NCI-H2227 (cell line): ENCODE results near the gene RAET1G.
"Not testable (repeated sequence)": the region's sequence is repeated elsewhere in the genome, so short reads cannot be mapped to it uniquely, and the experiment has no call there.

Source experiments
- DNase-seq: peaks from one replicate; lab custom pipeline; 2025; ENCODE audit not compliant: unreplicated experiment; lab: John Stamatoyannopoulos, UW

RAET1G gene

DNA sequence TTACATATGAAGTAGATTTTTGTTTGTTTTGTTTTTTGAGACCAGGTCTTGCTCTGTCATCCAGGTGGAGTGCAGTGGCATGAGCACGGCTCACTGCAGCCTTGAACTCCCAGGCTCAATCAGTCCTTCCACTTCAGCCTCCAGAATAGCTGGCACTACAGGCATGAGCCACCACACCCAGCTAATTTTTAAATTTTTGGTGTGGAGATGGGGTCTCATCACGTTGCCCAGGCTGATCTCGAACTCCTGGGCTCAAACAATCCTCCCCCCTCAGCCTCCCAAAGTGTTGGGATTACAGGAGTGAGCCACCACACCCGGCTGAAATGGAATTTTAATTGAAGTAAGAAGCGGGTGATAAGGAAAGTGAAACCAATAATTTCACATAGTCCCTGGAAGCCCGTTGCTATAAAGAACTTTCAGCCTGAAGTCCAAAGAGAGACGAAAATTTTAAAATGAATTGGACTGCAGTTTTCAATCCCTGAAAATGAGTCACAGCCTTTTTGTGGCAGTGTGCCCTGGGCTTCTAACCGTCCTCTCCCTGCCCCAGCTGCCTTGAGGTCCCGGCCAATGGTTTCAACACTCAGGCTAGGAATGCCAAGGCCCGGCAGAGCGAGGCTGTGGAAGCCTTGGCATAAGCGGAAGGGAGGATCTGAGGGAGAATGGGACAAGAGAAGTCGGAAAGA, 25.8 kb downstream of the RAET1G start:
- no peak for DNase-seq

DNA sequence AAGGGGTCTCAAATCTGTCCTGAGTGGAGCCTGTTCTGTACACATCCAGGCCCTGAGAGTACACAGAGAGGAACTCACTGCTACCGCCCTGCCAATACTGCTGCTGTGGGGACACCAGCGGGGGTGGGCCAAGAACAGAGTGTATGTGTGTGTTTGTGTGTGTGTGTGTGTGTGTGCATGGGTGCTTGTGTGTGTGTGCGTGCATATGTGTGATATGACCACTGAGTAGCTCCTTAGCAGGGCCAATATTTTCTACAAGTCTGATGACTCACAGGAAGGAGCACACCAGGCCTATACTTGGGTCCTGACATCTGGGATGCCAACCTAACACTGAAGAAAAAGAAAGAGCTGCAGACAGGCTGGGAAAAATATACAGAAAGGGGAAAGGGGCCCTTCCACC, 26.4 kb downstream of the RAET1G start:
- DNase-seq = no peak

DNA sequence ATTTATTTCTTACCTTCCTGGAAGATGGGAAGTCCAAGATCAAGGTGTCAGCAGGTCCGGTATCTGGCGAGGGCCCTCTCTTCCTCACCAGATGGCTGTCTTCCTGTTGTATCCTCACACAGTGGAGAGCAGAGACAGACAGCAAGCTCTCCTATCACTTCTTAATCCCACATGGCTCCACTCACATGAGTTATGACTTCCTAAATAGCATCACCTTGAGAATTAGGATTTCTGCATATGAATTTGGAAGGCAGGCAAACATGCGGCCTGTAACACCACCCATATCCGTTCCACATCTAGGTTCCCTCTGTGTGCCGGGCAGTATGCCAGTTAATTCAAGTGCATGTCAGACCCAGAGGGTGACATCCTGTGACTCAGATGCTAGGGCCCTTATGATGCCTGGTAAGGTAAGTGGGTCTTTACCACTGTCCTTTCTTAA, 27.1 kb downstream of the RAET1G start:
- DNase-seq = no peak

DNA sequence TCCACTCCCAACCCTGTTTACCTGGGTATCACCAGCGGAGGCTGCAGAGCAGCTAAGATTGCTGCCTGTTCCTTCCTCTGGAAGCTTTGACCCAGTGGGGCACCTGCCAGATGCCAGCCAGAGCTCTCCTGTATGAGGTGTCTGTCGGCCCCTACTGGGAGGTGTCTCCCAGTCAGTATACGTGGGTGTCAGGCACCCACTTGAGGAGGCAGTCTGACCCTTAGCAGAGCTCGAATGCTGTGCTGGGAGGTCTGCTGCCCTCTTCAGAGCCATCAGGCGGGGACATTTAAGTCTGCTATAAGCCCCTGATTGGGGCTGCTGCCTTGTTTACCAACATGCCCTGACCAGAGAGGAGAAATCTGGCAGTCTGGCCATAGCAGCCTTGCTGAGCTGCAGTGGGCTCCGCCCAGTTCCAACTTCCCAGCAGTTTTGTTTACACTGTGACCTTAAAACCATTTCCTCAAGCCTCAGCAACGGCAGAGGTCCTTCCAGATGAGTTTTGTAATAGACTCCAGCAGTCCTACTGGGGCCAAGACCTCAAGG, 27.8 kb downstream of the RAET1G start:
- no peak for DNase-seq

DNA sequence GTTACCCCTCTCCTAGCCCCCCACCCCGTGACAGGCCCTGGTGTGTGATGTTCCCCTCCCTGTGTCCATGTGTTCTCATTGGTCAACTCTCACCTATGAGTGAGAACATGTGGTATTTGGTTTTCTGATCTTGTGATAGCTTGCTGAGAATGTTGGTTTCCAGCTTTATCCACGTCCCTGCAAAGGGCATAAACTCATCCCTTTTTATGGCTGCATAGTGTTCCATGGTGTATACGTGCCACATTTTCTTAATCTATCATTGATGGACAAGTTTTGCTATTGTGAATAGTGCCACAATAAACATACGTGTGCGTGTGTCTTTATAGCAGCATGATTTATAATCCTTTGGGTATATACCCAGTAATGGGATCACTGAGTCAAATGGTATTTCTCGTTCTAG, 31.1 kb downstream of the RAET1G start:
- DNase-seq = not testable (repeated sequence)

DNA sequence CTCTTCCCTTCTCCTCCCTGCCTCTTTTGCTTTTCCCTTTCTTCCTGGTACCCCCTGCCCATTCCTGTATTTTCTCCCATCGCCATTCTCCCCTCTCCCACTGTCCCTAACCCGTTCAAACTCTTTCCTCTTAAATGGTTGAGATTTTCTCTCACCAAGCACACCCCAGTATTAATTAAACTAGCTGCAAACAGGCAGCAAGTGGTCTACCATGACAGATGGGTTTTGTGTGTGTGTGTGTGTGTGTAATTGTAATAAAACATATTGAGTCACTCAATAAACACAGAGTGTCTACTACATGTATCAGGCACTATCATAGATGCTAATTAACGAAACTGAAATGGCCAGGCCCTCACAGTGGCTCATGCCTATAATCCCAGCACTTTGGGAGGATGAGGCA, 31.7 kb downstream of the RAET1G start:
- DNase-seq = no peak

DNA sequence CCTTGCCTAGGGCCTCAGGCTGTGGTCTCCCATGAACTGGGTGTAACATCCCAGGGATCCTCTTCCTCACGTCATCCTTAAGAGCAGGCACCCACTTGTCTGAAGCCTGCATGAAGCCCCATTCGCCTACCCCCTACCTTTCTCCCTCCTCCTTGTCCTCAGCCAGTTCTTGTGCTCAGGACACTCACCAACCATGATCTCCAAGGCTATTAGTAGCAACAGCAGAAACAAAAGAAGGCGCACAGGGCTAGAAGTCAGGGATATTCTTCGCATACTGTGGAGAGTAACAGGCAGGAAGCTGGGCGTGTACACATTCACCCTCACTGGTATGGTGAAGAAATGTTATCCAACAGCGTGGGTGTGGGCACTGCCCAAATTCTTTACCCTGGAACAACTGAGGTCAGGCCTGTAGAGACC, 32.3 kb downstream of the RAET1G start:
- no peak for DNase-seq

DNA sequence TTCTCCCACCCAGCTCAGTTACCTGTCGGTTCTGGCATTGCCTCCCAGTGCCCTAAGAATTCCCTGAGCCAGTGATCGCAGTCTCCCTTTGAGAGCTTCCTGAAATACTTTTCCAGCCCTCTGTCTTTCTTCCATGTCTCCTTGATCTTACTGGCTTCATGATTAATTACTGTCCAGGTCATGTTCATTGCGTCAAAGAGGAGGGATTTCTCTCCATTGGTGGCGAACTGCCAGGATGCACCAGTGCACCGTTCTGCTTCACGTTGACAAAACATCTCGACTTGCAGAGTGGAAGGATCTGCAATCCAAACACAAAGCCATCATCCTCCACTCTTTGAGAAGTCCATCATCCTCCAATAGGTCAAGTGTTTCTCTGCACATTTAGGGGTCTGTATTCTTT, 33.6 kb downstream of the RAET1G start:
- DNase-seq = no peak

DNA sequence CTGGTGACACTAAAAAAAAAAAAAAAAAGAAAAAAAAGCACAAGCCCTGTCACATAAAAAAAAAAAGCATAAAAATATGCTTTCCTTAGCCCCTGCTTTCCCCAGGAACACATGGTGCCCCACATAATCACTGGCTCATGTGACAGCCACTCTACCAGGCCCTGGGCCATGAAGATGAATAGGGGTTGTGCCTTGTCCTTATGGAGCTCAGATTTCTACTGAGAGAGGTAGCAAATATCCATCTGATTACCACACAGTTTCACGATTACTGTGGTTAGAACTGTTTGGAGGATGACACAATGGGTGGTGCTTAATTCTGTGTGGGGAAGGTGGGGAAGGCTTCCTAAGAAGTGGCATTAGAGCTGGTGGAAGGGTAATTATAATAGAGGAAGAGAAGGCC, 34.3 kb downstream of the RAET1G start:
- no peak for DNase-seq

DNA sequence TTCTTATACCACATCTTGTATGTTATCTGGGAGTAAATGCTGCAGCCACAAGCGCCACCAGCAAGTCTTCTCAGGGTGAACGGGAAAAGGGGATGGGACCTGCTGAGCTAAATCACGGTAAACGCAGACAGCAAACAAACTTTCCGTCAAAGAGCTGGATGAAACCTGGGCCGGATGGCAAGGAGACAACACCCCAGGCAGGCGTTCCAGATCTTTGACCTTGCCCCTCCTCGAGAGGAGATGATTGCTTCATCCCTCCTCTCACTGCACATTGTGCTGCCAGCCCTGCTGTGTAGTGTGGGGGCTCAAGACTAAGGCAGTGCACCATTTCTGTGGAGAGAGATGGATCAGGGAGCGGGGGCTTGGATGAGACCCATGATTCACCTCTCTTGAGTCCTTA, 34.8 kb downstream of the RAET1G start:
- DNase-seq = no peak

DNA sequence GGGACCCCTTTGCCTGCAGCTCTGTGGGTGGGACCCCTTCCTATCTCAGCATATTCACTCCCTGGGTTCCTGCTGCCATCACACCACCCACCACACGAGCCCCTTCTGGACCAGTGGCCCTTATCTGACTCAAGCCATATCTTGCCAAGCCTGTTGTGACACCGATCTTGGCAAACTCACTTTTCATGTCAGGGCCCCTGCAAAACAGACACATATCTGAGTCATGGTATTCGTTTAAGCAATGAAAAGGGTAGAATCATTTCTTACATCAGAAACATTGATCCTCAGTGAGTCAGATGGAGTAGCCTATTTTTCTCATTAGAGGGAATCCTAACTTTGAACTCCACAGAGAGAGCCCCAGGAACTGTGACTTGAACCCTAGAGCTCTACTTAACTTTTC, 35.6 kb downstream of the RAET1G start:
- DNase-seq = no peak

DNA sequence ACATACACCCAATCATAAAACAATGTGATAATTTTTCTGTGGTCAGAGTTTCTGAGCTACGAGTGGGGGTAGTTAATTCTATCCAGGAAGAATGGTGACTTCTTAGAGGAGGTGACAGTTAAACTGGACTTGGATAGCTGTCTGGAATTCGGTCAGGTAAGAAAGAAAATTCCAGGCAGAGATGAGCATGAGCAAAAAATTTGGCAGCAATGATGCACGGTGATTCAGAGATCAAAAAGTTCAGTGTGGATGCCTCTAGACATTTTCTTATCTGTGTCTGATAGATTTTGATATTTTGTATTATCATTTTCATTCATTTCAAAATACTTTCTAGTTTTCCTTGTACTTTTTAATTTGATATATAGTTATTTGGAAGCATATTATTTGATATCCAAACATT, 37.0 kb downstream of the RAET1G start:
- no peak for DNase-seq

DNA sequence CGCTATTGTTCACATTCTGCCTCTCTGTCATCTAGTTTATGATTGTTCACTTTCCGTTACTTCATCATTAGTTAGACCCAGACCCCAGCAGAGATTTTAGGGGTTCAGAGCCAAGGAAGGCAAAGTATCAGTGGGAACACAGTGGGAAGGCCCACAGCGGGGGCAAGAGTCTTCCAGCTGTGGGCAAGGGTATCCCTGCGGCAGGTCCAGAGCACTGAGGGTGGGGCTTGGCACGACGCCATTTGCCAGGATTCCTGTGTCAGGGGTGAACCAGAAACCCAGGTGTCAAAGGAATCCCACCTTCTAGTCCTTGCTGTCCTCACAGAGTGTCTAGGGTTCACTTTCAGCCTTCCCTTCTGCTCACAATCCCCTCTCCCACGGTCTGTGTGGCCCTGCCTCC, 38.3 kb downstream of the RAET1G start:
- DNase-seq = no peak

DNA sequence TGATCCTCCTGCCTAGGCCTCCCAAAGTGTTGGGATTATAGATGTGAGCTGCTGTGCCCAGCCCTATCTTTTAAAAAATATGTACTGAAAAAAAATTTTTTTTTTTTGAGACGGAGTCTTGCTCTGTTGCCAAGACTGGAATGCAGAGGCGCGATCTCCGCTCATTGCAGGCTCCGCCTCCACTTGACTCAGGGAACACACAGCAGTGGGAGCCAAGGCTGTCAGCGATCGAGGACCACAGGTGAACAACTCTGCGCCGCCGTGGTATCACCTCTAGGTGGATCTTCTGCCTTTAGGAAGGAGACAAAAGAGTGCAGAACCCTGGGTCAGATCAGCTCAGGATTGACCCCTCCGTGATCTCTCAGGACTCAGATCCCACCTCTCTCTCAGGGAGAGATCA, 38.7 kb downstream of the RAET1G start:
- peak; percentile 6 for DNase-seq

DNA sequence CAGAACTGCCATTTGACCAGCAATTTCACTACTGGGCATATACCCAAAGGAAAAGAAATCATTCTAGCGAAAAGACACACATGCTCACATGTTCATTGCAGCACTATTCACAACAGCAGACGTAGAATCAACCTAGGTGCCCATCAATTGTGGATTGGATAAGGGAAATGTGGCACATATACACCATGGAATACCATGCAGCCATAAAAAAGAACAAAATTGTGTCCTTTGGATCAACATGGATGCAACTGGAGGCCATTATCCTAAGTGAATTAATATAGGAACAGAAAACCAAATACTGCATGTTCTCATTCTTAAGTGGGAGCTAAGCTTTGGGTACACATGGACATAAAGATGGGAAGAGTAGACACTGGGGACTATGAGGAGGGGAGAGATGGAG, 41.1 kb downstream of the RAET1G start:
- DNase-seq = no peak

DNA sequence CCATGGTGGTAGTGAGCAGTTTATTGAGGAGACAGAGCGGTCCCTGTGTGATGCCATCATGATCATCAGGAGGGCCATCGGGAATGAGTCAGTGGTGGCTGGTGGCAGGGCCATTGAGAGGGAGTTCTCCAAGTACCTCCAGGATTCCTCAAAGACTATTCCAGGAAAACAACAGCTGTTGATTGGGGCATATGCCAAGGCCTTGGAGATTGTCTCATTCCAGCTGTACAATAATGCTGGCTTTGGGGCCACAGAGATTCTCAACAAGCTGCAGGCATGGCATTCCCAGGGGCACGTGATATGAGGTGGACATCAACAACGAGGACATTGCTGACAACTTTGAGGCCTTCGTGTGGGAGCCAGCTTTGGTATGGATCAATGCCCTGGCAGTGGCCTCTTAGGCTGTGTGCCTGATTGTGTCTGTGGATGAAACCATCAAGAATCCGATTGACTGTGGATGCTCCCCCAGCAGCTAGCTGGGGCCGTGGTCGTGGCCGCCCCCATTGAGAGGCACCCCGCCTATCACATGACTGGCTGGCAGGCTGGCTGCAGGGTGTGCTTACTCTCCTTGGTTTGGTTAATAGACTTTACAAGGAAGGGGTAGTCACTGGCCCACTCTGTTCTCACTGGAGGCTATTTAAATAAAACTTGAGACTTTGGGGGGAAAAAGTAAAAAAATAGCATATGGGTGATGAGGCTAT, 41.7 kb downstream of the RAET1G start:
- no peak for DNase-seq

DNA sequence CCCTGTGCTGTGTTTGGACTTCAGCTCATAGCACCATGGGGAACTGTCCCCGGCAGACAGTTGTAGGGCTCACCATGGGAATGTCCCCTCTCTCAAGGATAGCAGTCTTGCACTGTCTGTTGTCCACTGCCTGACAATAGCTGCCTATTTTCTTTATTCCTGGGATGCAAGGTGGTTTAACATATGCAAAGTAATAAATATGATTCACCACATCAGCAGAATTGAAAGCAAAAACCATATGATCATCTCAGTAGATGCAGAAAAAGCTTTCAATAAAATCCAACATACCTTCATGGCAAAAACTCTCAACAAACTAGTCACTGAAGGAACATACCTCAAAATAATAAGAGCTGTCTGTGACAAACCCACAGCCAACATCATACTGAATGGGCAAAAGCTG, 45.3 kb downstream of the RAET1G start:
- DNase-seq = no peak

DNA sequence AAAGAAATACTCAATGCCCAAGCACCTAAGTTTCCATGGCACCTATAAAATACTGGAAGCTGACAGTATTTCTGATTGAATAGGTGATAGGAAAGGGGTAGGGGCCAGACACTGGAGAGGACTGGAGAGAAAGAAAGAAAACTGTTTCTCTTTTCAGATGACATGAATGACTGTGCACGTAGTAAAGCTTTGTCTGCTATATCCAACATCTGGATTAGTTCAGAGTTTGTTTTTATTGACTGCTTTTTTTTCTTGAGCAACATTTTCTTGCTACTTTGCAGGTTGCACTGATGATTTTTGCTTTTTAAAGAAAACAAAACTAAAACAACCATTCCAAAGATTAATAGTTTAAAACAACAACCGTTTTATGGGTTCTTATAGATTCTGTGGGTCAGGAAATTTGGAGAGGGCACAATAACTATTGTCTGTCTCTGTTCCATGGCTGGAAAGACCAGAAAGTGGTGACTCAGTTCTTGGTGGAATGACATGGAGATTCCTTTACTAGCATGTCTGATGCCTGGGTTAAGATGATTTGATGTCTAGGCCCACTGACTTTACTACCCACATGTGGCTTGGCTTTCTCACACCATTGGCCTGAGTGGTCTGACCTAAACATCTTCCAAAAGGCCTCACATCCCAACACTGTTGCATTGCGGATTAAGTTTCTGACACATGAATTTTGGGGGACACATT, 46.5 kb downstream of the RAET1G start:
- DNase-seq = no peak

DNA sequence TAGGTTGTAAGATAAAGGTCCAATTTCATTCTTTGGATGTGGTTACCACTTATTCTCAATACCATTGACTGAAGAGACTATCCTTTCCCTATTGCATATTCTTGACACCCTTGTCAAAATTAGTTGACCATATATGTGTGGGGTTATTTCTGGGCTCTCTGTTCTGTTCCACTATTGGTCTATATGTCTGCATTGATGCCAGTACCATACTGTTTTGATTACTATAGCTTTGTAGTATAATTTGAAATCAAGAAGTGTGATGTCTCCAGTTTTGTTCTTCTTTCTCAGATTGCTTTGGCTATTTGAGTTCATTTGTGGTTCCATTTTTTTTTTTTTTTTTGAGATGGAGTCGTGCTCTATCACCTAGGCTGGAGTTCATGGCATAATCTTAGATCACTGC, 50.7 kb downstream of the RAET1G start:
- no peak for DNase-seq

DNA sequence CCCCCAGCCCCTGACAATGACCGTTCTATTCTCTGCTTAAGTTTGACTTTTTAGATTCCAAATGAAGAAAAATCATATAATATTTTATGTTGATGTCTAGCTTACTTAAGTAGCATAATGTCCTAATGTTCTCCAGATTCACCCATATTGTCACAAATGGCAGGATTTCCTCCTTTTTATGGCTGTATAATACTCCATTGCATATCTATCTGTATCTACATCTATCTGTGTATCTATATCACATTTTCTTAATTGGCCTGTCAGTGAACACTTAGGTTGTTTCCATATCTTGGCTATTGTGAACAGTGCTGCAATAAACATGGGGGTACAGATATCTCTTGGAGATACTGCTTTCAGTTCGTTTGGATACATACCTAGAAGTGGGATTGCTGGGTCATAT, 51.7 kb downstream of the RAET1G start:
- DNase-seq = no peak

DNA sequence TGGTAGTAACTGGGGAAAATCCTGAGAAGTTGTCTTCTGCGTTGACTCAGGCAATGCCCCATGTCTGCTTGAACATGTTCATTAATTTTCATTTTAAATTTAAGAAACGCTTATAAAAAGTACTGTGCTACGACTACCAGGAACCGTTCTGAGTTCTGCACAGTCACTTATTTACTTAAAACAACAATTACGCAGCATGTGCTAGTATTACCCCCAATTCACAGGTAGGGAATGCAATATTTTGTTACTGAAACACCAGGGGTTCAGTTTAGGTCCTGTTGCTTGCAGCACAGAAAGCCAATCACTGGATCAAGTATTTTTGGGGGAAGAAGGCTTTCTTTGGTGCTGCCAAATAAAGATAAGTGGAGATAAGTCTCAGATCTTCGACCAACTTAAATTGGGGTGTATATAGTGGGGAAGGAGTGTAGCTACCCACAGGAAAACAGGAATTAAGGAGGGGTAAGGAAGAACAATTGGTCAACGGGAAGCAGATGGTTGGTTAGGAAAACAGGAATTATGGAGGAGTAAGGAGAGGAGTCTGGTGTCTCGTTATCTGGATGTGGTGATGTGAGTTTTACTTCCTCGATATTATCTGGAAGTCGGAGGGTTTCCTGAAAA, 53.5 kb downstream of the RAET1G start:
- DNase-seq = no peak
